Activated B cell treated with CpG ODN at 0.5 μM for 24 hours (primary cell): Measurements from ENCODE around the gene PLXNB1. TPM values are rescaled to one million over a fixed set of nuclear protein-coding genes. Genes with fewer than 3 reads are reported as not detected.

Experiments used
- ATAC-seq: fragments of 200-7000 bp; cut with Tn5 transposase; one replicate; pipeline ENCODE4 v1.10.0; 2021; ENCODE audit warnings: low read depth, mild to moderate bottlenecking, moderate library complexity
- CTCF ChIA-PET: fragments of 350-600 bp; sonication (Branson Sonifier 250); formaldehyde crosslinking; loops from one replicate; lab custom pipeline; 2021; ENCODE audit warnings: antibody characterized with exemption; lab: Charles Lee
- POLR2A ChIA-PET: fragments of 350-600 bp; sonication (Branson Sonifier 250); formaldehyde crosslinking; loops from one replicate; lab custom pipeline; 2021; ENCODE audit warnings: antibody characterized with exemption; lab: Charles Lee
- DNase-seq: peaks from one replicate; pipeline ENCODE4 v3.0.0; 2022
- H3K27ac Mint-ChIP-seq: one replicate; pipeline ENCODE4 v1.8.0; 2020; ENCODE audit warnings: mixed read lengths
- H3K27me3 Mint-ChIP-seq: one replicate; pipeline ENCODE4 v1.8.0; 2021; ENCODE audit warnings: mixed read lengths
- H3K36me3 Mint-ChIP-seq: one replicate; pipeline ENCODE4 v1.8.0; 2021; ENCODE audit warnings: low read depth, mixed read lengths
- H3K4me1 Mint-ChIP-seq: one replicate; pipeline ENCODE4 v1.8.0; 2021; ENCODE audit warnings: mixed read lengths
- H3K4me3 Mint-ChIP-seq: one replicate; pipeline ENCODE4 v1.8.0; 2020; ENCODE audit warnings: mild to moderate bottlenecking, mixed read lengths
- H3K9me3 Mint-ChIP-seq: one replicate; pipeline ENCODE4 v1.8.0; 2020; ENCODE audit warnings: mixed read lengths
- CTCF ChIP-seq: fragments of 200-600 bp; IDR thresholded peaks from one replicate; pipeline ENCODE4 v1.8.0; 2022; ENCODE audit warnings: antibody characterized with exemption, mild to moderate bottlenecking
- intact Hi-C: fragments of 100-400 bp; cut with micrococcal nuclease; formaldehyde crosslinking; loops from one replicate; pipeline ENCODE4 v1.15.1; 2024
- total RNA-seq: library from RNA; stranded (reverse); gene quantifications from 2 replicates; pipeline ENCODE4 v1.2.3, GENCODE V29; 2022

The PLXNB1 gene
- total RNA-seq, 1 donor from 2014 or later: 3.5 TPM

GRCh38 chr3:48353987-48354386 is 75.9 kb downstream of the PLXNB1 start:
- CTCF ChIA-PET: no interaction called here
- Mint-ChIP-seq H3K4me3 (no peak overlapping the region), H3K27ac (no peak overlapping the region), H3K27me3 (peaks cover 29% of the 10 kb centered on the region), H3K9me3 (no peaks in the 10 kb centered on the region), H3K4me1 (no peaks in the 10 kb centered on the region), H3K36me3 (no peaks in the 10 kb centered on the region)
- intact Hi-C loops: no loop called here
- DNase-seq: no peak
- POLR2A ChIA-PET: no interaction called here
- TF ChIP-seq CTCF: no peak
- no peak for ATAC-seq

Other genes starting within 250 kb of the PLXNB1 start
- 1.7 and 1.8 TPM in 2 replicates for gene CDC25A, start 241.7 kb downstream of the PLXNB1 start, total RNA-seq
- gene CAMP, start 206.6 kb downstream of the PLXNB1 start, total RNA-seq: 0.29 TPM in 1 of 2 replicates, not detected in the other
- gene ZNF589, start 189.0 kb downstream of the PLXNB1 start, total RNA-seq: 12.4 and 19.2 TPM in 2 replicates
- gene NME6, start 128.7 kb downstream of the PLXNB1 start, total RNA-seq: 39.0 and 39.1 TPM in 2 replicates
- not detected in 2 replicates for gene SPINK8, start 96.4 kb downstream of the PLXNB1 start, total RNA-seq
- not detected in 2 replicates for gene FBXW12, start 57.9 kb downstream of the PLXNB1 start, total RNA-seq
- 8.7 and 8.8 TPM in 2 replicates for gene CCDC51, start 10.0 kb upstream of the PLXNB1 start, total RNA-seq
- gene TMA7, start 10.2 kb upstream of the PLXNB1 start, total RNA-seq: 216 and 296 TPM in 2 replicates
- 10.5 and 14.6 TPM in 2 replicates for gene ATRIP, start 16.7 kb upstream of the PLXNB1 start, total RNA-seq
- 95.7 and 108 TPM in 2 replicates for gene SHISA5, start 74.1 kb upstream of the PLXNB1 start, total RNA-seq
- gene PFKFB4, start 126.7 kb upstream of the PLXNB1 start, total RNA-seq: 2.0 and 3.2 TPM in 2 replicates
- gene UCN2, start 133.7 kb upstream of the PLXNB1 start, total RNA-seq: not detected in 2 replicates
- gene COL7A1, start 165.2 kb upstream of the PLXNB1 start, total RNA-seq: 0.98 and 1.5 TPM in 2 replicates
- 117 and 118 TPM in 2 replicates for gene UQCRC1, start 179.6 kb upstream of the PLXNB1 start, total RNA-seq
- gene TMEM89, start 191.7 kb upstream of the PLXNB1 start, total RNA-seq: not detected in 2 replicates
- gene SLC26A6, start 205.4 kb upstream of the PLXNB1 start, total RNA-seq: 12.4 and 21.5 TPM in 2 replicates
- gene CELSR3, start 232.8 kb upstream of the PLXNB1 start, total RNA-seq: 1.5 and 2.3 TPM in 2 replicates